Heart left ventricle (tissue), 16 donors: Measurements from ENCODE around the gene MCU. TPM values are rescaled to one million over a fixed set of nuclear protein-coding genes. Genes with fewer than 3 reads are reported as not detected.

Experiments used
- ATAC-seq, 4 donors: fragments of 200-7000 bp; cut with Tn5 transposase; one replicate each; pipeline ENCODE4 v1.9.1; 2020 to 2022; ENCODE audit warnings: moderate library complexity in 4 of 4, mild to moderate bottlenecking in 3 of 4, moderate number of reproducible peaks in 1 of 4
- DNase-seq, 5 donors: peaks; one replicate each; pipeline ENCODE4 v3.0.0-alpha.2; 2020
- H3K27ac ChIP-seq, 12 donors: fragments of 200-600 bp; sonication (generic) in 4 of 12; one replicate each; pipeline versions ENCODE4 v1.5.0 to v1.8.0; 2016 to 2022; ENCODE audit warnings: mild to moderate bottlenecking in 2 of 12
- H3K27me3 ChIP-seq, 9 donors: fragments of 200-600 bp; sonication (generic) in 2 of 9; one replicate each; pipeline versions ENCODE4 v1.5.1 to v1.8.0; 2016 to 2022; ENCODE audit warnings: mild to moderate bottlenecking in 3 of 9
- H3K36me3 ChIP-seq, 9 donors: fragments of 200-600 bp; sonication (generic) in 2 of 9; one replicate each; pipeline versions ENCODE4 v1.5.0 to v1.8.0; 2018 to 2022; ENCODE audit warnings: mild to moderate bottlenecking in 2 of 9
- H3K4me1 ChIP-seq, 12 donors: fragments of 200-600 bp; sonication (generic) in 4 of 12; one replicate each; pipeline versions ENCODE4 v1.5.0 to v1.8.0; 2016 to 2022; ENCODE audit warnings: mild to moderate bottlenecking in 3 of 12
- H3K4me3 ChIP-seq, 12 donors: fragments of 200-600 bp; sonication (generic) in 4 of 12; one replicate each; pipeline versions ENCODE4 v1.5.0 to v1.8.0; 2017 to 2022; ENCODE audit warnings: mild to moderate bottlenecking in 9 of 12, moderate library complexity in 4 of 12
- H3K9me3 ChIP-seq, 12 donors: fragments of 200-600 bp; sonication (generic) in 4 of 12; one replicate each; pipeline versions ENCODE4 v1.5.0 to v1.8.0; 2016 to 2022; ENCODE audit warnings: mild to moderate bottlenecking in 1 of 12
- CTCF ChIP-seq, 12 donors: fragments of 200-600 bp; sonication (generic) in 4 of 12; IDR thresholded peaks; one replicate each; pipeline versions ENCODE4 v1.5.0 to v1.8.0; 2018 to 2022; ENCODE audit warnings: antibody characterized with exemption in 12 of 12, mild to moderate bottlenecking in 5 of 12
- POLR2A ChIP-seq, 2 donors: fragments of 450-650 bp; IDR thresholded peaks; one replicate each; pipeline ENCODE4 v1.6.1; 2017; ENCODE audit warnings: antibody characterized with exemption in 2 of 2, mild to moderate bottlenecking in 2 of 2, moderate library complexity in 2 of 2
- WGBS, 4 donors: extraction: QIAGEN DNeasy Blood & Tissue Kit in 2 of 4; methylation state at CpG; one replicate each; pipeline versions ENCODE4 v1.1.5 to v1.1.7; 2013 to 2018; 5-methylcytosine and 5-hydroxymethylcytosine counted together
- intact Hi-C, 10 donors: fragments of 100-400 bp; cut with DNase I; formaldehyde crosslinking; loops; one replicate each; pipeline versions ENCODE4 v1.11.1 to v1.14.2; 2022
- polyA plus RNA-seq, 2 donors: library from polyadenylated mRNA; stranded (reverse); fragments of 200-250 nt; gene quantifications; one replicate each; pipeline ENCODE4 v1.2.3, GENCODE V29; 2013
- total RNA-seq, 9 donors: library from RNA; depleted of rRNA in 2 of 9; stranded (reverse); fragments of >200 nt in 2 of 9; fragmentation: NEBNext Ultra II Directional in 3 of 9; extraction: Animal tissue kit (Norgen Biotek cat#: 25700) in 3 of 9; gene quantifications; one replicate each; pipeline versions ENCODE4 v1.1.0 to v1.2.4, GENCODE V29; 2016 to 2023
- donor health status: ischemic (EF 13 %, LVEDD 7.1; RV severe dilation, severe dysfunction).
- donor health status: healthy with polysubstance abuse.
- donor health status: DM: no; HTN: yes; CAD: no.
- donor health status: DM: no; HTN: no; CAD: no.
- donor health status: ischemic (EF 25% LVEDD 6.9; RV normal size, moderate dysfunction).
- donor health status: ischemic (EF 25% LVEDD 5.7; RV mildly dilated, moderate dysfunction).
- donor health status: healthy.
- donor health status: DM: yes; HTN: yes; CAD: no.
- donor health status: ischemic (EF 35%, LVEDD 5.7; RV mildly dilated, moderate dysfunction).
- donor health status: nonischemic (EF 11% LVEDD 7.7; RV severe dilation, severe dysfunction).
- donor health status: DM: yes; HTN: yes; CAD: no.
- donor health status: PGD.
- donor health status: ischemic (EF 29% LVEDD 5.4; RV normal size, mild dysfunction).
- donor health status: nonischemic (EF 23%, LVEDD 6.1; RV moderate dilation, normal function).

The MCU gene
- total and polyA plus RNA-seq, 11 donors = 11.4 to 16.9 (median 13.6) TPM

GRCh38 chr10:72704117-72704516, 12.2 kb downstream of the MCU start:
- ATAC-seq (no peak), DNase-seq (no peak)
- H3K27me3 ChIP-seq = no peaks in the 10 kb centered on the region
- no peaks in the 10 kb centered on the region for H3K9me3 ChIP-seq
- no peak overlapping the region for H3K27ac ChIP-seq
- TF ChIP-seq CTCF (IDR thresholded peaks at IDR 0.05) (no peak), POLR2A (IDR thresholded peaks at IDR 0.05) (no peak)
- WGBS, 4 donors = 94 to 97% (median 94%) methylated on average over 4 of the region's 4 CpGs
- H3K36me3 ChIP-seq = no peaks in the 10 kb centered on the region
- intact Hi-C loops = loop anchor here in 1 of 10 donors (10.0 kb wide), 1 partner anchor 339 kb away; no protein-coding TSS in a partner anchor
- no peak overlapping the region for H3K4me3 ChIP-seq
- peaks cover 0 to 21% (median 14%) of the 10 kb centered on the region in 12 donors for H3K4me1 ChIP-seq

GRCh38 chr10:72709041-72709440, 17.1 kb downstream of the MCU start:
- peak in 3 of 4 donors; percentile 29 to 47 (median 31) for ATAC-seq
- TF ChIP-seq POLR2A (IDR thresholded peaks at IDR 0.05) (no peak), CTCF (IDR thresholded peaks at IDR 0.05) (no peak)
- intact Hi-C loops = loop anchor here in 1 of 10 donors (10.0 kb wide), 1 partner anchor 344 kb away; no protein-coding TSS in a partner anchor
- Histone ChIP-seq H3K4me1 (peaks cover 0 to 43% (median 33%) of the 10 kb centered on the region in 12 donors), H3K27me3 (no peaks in the 10 kb centered on the region), H3K36me3 (no peaks in the 10 kb centered on the region), H3K27ac (peak overlapping the region in 5 of 12 donors; percentile 18 to 44 (median 32)), H3K4me3 (peak overlapping the region in 1 of 12 donors; percentile 19), H3K9me3 (no peaks in the 10 kb centered on the region)
- DNase-seq = peak in 2 of 5 donors; percentile 47 to 56
- 2 to 11% (median 7%) methylated on average over 1 of the region's 1 CpG for WGBS, 4 donors

- H3K4me1 ChIP-seq = peaks cover 0 to 43% (median 33%) of the 10 kb centered on the region in 12 donors
- H3K9me3 ChIP-seq = no peaks in the 10 kb centered on the region
- intact Hi-C loops = no loop called here
- 37 to 54% (median 53%) methylated on average over 2 of the region's 2 CpGs for WGBS, 4 donors
- DNase-seq (no peak), ATAC-seq (peak in 2 of 4 donors; percentile 24 to 42)
- peaks cover 0 to 20% (median 13%) of the 10 kb centered on the region in 9 donors for H3K36me3 ChIP-seq
- H3K4me3 ChIP-seq = peak overlapping the region in 4 of 12 donors; percentile 2 to 25 (median 12)
- H3K27ac ChIP-seq = peak overlapping the region in 11 of 12 donors; percentile 8 to 82 (median 43)
- H3K27me3 ChIP-seq = no peaks in the 10 kb centered on the region
- TF ChIP-seq POLR2A (IDR thresholded peaks at IDR 0.05) (no peak), CTCF (IDR thresholded peaks at IDR 0.05) (no peak)
Measured at GRCh38 chr10:72712136-72712535, 20.2 kb downstream of the MCU start.

- Histone ChIP-seq H3K27me3 (no peaks in the 10 kb centered on the region), H3K4me1 (no peaks in the 10 kb centered on the region), H3K9me3 (no peaks in the 10 kb centered on the region), H3K27ac (no peak overlapping the region), H3K4me3 (no peak overlapping the region), H3K36me3 (peaks cover 0 to 28% (median 15%) of the 10 kb centered on the region in 9 donors)
- ATAC-seq (no peak), DNase-seq (no peak)
- TF ChIP-seq CTCF (IDR thresholded peaks at IDR 0.05) (no peak), POLR2A (IDR thresholded peaks at IDR 0.05) (no peak)
- 91 to 100% (median 97%) methylated on average over 2 of the region's 2 CpGs for WGBS, 4 donors
- intact Hi-C loops = no loop called here
Measured at GRCh38 chr10:72719941-72720592, 28.1 kb downstream of the MCU start.
